HG02938 (cell line): ENCODE measurements around the gene HOXB4.

Source experiments
- ATAC-seq: cut with Tn5 transposase; IDR thresholded peaks from one replicate; pipeline ENCODE4 v1.9.1; 2021; ENCODE audit warnings: mild to moderate bottlenecking, moderate library complexity; ENCODE audit not compliant: unreplicated experiment

HOXB4 gene

GRCh38 chr17:48601539-48602425 is 23.6 kb upstream of the HOXB4 start:
- no peak for ATAC-seq

GRCh38 chr17:48601207-48601538 is 23.0 kb upstream of the HOXB4 start:
- no peak for ATAC-seq

- ATAC-seq: no peak
These were observed 22.3 kb upstream of the HOXB4 start for GRCh38 chr17:48600244-48601098.

- no peak for ATAC-seq
These were observed 21.2 kb upstream of the HOXB4 start for GRCh38 chr17:48599354-48599753.

DNA sequence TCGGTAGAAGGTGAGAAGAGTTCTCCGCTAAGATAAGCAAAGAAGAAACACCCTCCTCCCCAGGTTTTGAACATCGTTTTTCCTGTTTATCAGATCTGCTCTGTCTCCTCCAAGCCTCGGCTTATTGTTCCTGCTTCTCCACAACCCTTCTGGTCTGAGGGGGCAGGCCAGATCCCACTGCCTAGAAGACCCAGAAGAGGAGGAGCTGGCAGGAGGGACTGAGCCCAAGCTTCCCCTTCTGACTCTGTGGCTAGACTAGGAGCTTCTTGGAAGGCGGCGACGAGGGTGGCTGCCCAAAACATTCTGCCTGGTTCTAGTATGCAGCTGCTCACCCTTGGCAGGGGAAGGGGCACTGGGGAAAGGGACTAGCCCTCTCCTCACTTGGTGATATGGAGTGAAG is 20.6 kb upstream of the HOXB4 start:
- no peak for ATAC-seq

- ATAC-seq: no peak
These were observed 19.9 kb upstream of the HOXB4 start for GRCh38 chr17:48597778-48598631.

GRCh38 chr17:48597528-48597777 is 19.3 kb upstream of the HOXB4 start:
- ATAC-seq: no peak

GRCh38 chr17:48596735-48597527 is 18.8 kb upstream of the HOXB4 start:
- ATAC-seq: no peak

- no peak for ATAC-seq
These were observed 18.0 kb upstream of the HOXB4 start for GRCh38 chr17:48596000-48596734.

GRCh38 chr17:48595278-48595999 is 17.3 kb upstream of the HOXB4 start:
- no peak for ATAC-seq

DNA sequence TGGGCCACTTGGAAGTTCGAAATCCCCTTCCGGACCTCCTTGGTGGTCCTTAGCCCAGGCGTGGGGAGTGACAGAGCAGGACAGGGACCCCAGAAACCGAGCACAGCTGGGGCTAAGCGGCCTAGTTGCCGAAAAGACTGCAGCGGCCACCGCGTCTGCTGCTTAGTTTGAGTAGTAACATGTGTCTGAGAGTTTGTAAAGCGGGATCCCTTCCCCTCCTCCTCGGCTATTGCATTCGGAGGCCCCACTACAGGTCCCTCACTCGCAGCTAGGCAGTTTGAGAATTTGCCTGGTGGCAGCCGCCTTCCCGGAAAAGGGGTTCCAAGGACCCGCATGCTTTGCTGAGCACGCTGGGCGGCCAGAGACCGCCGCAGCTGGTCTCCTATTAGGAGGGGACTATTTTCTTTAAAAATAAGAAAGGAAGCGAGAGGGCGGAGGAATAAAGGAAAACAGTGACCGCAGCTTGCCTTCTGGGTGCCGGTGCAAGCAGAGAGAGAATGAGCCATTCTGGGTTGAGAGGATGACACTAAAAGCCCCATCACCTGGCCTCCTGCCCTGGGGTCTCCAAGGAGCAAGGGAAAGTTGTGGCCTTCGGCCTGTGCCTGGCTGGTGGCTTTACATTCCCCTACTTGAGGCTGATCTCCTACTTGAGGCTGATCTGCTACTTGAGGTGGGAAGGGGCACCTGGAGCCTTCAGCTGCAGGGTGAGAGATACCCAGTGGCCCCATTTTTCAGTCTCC is 16.6 kb upstream of the HOXB4 start:
- ATAC-seq: no peak

DNA sequence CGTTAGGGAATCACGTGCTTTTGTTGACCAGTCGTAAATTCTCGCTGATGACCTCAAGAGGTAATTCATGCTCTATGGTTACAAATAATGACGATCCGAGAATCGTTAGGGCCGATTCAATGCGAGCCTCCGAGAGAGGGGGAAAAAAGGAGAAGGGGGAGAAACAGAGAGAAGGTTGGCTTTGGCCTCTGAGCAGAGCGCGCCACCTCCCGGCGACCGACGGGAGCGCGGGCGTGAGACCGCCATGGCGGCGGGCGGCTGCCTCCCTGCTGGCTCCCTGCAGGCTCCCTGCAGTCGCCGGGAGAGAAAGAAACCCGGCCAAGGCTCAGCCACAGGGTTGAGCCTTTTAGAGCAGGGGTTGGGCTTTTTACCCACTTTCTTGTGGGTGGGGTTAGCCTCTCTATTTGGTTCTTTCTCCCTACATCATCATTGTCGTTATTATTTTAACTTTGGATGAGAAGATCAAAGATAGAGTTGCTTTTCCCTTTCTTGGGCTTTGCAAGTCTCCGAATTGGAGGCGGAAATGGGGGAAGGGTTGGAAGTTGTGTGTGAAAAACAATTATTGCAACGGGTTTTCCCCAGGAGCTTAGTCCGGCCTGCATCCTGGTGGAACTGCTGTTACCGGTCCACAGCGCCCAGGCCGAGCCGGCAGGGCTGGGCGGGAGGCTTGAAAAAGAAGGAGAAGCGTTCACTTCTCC is 15.8 kb upstream of the HOXB4 start:
- no peak for ATAC-seq

- no peak for ATAC-seq
These were observed 15.1 kb upstream of the HOXB4 start, which contains the start of gene HOXB5 for GRCh38 chr17:48593126-48593829. Gene HOXB5 (minus strand): TSS chr17:48593779. CDS start chr17:48593682, 97 bp downstream.

DNA sequence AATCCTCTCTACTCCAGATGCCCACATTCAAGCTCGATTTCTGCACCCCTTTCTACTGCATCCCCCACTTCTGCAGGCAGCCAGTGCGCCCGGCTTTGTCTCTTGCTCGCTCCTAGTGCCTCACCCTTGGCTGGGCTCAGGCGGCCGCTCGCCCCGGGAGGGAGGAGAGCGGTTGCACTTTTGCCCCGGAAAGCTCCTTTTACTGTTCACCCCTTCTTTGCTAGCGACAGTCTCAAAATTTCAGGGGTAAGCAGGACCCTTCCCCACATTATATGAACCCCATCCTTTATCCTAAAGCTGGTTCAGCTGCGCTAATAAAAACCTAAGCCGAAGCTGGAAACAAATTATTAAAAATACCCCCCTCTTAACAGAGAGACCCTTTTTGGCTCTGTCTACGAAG is 14.4 kb upstream of the HOXB4 start:
- no peak for ATAC-seq

DNA sequence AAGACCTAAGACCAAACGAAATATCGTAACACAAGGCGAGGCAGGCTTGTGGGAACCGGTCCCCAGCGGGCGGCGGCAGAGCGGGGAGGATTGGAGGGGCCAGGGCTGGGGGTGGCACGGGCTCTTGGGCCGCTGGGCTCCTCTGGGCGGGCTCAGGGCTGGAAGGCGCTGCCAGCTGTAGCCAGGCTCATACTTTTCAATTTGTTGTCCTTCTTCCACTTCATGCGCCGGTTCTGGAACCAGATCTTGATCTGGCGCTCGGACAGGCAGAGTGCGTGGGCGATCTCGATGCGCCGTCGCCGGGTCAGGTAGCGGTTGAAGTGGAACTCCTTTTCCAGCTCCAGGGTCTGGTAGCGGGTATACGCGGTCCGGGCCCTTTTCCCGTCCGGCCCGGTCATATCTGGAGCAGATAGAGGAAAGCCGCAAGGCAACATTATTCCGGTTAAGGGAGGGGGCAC is 13.9 kb upstream of the HOXB4 start:
- ATAC-seq: no peak

DNA sequence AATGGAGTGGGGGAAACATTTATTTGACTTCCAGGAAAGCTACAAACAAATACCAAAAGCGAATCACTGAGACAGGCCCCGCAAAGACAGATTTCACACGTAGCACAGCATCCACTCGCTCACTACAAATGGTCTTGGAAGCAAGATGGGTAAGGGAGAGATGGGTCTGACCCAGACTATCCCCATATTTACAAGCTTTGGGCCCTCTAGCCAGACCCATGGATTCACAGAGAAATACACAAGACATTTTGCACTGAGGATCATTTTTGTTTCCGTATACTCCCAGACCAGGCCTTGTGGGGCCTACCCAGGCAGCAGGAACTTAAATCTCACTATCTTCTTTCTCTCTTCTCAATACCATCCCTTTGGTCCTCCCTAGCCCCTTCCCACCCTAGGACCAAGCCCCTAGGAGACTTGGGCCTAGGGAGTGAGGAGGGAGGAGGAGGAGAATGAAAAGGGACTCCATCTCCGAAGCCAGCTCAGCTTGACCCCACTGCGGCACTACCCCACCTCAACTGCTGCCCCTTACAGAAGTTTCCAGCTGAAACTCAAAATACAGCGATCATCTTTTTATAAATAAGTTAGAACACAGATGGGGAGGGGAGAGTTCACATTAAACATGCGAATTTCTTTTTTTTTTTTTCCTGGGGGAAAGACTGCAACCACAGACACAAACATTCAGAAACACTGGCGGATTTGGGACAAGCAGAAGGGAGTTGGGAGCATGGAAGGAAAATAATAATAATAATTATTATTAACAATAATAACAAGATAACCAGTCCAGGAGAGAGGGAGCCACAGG is 13.3 kb upstream of the HOXB4 start:
- no peak for ATAC-seq
